T47D (cell line): Measurements from ENCODE around the gene JAGN1.
A peak's percentile ranks its signal among the peaks of the same experiment; 100 is the strongest.
"Not testable (repeated sequence)": the region's sequence is repeated elsewhere in the genome, so short reads cannot be mapped to it uniquely, and the experiment has no call there.

Source experiments
- DNase-seq, 2 experiments: peaks; one replicate each; pipeline versions ENCODE4 v3.0.0 to v3.0.0-alpha.2; 2011 to 2012; ENCODE audit warnings: low read depth in 1 of 2, low spot score in 1 of 2
- JUND ChIP-seq: IDR thresholded peaks from 2 replicates; pipeline ENCODE4 v1.6.1; 2012; ENCODE audit warnings: low read depth
- in situ Hi-C: cut with HindIII; loops from 2 replicates; pipeline ENCODE4 v1.10.0; 2016; ENCODE audit warnings: low sequenced_read_pairs, low pct_unique_long_range_greater_than_20kb

The JAGN1 gene

GRCh38 chr3:9890249-9891071, at the start of gene JAGN1:
TSS of gene JAGN1 (plus strand) at chr3:9890610. CDS start at chr3:9890723, 113 bp downstream.
- TF ChIP-seq JUND, result no peak
- in situ Hi-C loops, result no loop called here

GRCh38 chr3:9841015-9841414, 49.4 kb upstream of the JAGN1 start:
- TF ChIP-seq JUND, result no peak
- in situ Hi-C loops, result no loop called here
- DNase-seq, result no peak

More at GRCh38 chr3:9890249-9891071, at the start of gene JAGN1:
- peak; percentile 67 to 93 for DNase-seq

- DNase-seq, result peak; percentile 95 to 97
- TF ChIP-seq JUND, result no peak
- in situ Hi-C loops, result no loop called here
Observed at GRCh38 chr3:9843715-9844438, 46.5 kb upstream of the JAGN1 start, which contains the start of gene RPUSD3. TSS of gene RPUSD3 (minus strand) at chr3:9844008. CDS start at chr3:9843990, 18 bp downstream.

GRCh38 chr3:9846231-9846630, 44.2 kb upstream of the JAGN1 start:
- in situ Hi-C loops, result no loop called here
- DNase-seq, result no peak
- no peak for TF ChIP-seq JUND

- no peak for DNase-seq
- in situ Hi-C loops, result no loop called here
Observed at GRCh38 chr3:9846931-9847488, 43.4 kb upstream of the JAGN1 start.

GRCh38 chr3:9847870-9848269, 42.5 kb upstream of the JAGN1 start:
- in situ Hi-C loops, DNase-seq: not testable (repeated sequence)

More at GRCh38 chr3:9846931-9847488, 43.4 kb upstream of the JAGN1 start:
- TF ChIP-seq JUND, result no peak

- peak in 1 of 2 experiments; percentile 46 for DNase-seq
- in situ Hi-C loops, result not testable (repeated sequence)
Observed at GRCh38 chr3:9848860-9849259, 41.5 kb upstream of the JAGN1 start.

- in situ Hi-C loops, DNase-seq: not testable (repeated sequence)
Observed at GRCh38 chr3:9851383-9851782, 39.0 kb upstream of the JAGN1 start.

- DNase-seq, in situ Hi-C loops: not testable (repeated sequence)
Observed at GRCh38 chr3:9851926-9852325, 38.5 kb upstream of the JAGN1 start.

GRCh38 chr3:9852528-9852927, 37.9 kb upstream of the JAGN1 start:
- in situ Hi-C loops, result no loop called here
- DNase-seq, result no peak
- no peak for TF ChIP-seq JUND

GRCh38 chr3:9854291-9854940, 36.0 kb upstream of the JAGN1 start:
- in situ Hi-C loops, DNase-seq: not testable (repeated sequence)

GRCh38 chr3:9855594-9855993, 34.8 kb upstream of the JAGN1 start:
- TF ChIP-seq JUND, result no peak
- in situ Hi-C loops, result no loop called here
- no peak for DNase-seq
